ENCODE results near the gene ENG. TPM values are rescaled to one million over a fixed set of nuclear protein-coding genes. Genes with fewer than 3 reads are reported as not detected.

Gene ENG
- total and polyA plus RNA-seq, 2 of the 4 experiments (the other 2 are of a cell fraction): 3.6 to 83.3 TPM

DNA sequence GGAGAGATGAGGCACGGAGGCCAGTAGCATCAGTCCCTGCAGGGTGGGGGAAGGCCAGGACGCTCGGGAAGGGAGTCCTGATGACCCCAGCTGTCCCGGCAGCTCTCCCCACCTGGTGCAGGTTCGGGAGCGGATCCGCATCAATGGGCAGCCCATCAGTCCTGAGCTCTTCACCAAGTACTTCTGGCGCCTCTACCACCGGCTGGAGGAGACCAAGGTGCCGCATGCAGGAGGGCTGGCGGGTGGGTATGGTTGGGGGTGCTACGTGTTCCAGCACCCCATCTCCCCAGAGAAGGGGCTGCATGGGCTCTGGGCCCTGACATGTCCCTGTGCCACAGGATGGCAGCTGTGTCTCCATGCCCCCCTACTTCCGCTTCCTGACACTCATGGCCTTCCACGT lies 47.6 kb downstream of the ENG start:
- 100% methylated on average over 6 of the region's 14 CpGs; no CpG with 5 or more reads in 1 of the 2 experiments for WGBS, 2 experiments (ENCODE audit: extremely low coverage in 2 of 2, insufficient read length in 1 of 2)
- no peak overlapping the region for H2BK120ac ChIP-seq (ENCODE audit: low read depth, low read length)
- no peak overlapping the region for H3K9ac ChIP-seq (ENCODE audit: low read depth, low read length)
- no peaks in the 10 kb centered on the region for H3K9me3 ChIP-seq (ENCODE audit: control insufficient read depth, insufficient read depth, low read length)
- intact Hi-C loops (cut with micrococcal nuclease): no loop called here
- no peak overlapping the region for H2AK9ac ChIP-seq (replicated peaks; ENCODE audit: low read depth, low read length, poor library complexity)
- no peak for ATAC-seq (ENCODE audit: low read depth)
- H2BK5ac ChIP-seq (ENCODE audit: low read depth, low read length, poor library complexity, severe bottlenecking): no peak overlapping the region
- peaks cover 36 to 65% of the 10 kb centered on the region in 2 experiments for H3K79me1 ChIP-seq (ENCODE audit: low read depth in 1 of 2, low read length in 2 of 2)
- in situ Hi-C loops (cut with MboI; ENCODE audit: low sequenced_read_pairs): no loop called here
- no peak overlapping the region for H3K4me2 ChIP-seq (ENCODE audit: low read depth, low read length)
- peaks cover 15% of the 10 kb centered on the region for H3K4me1 ChIP-seq (ENCODE audit: control insufficient read depth, insufficient read depth, low read length)
- peaks cover 44% of the 10 kb centered on the region for H3K36me3 ChIP-seq (ENCODE audit: control insufficient read depth, insufficient read depth, low read length)
- POLR2A ChIA-PET (ENCODE audit: unreplicated experiment): no interaction called here
- dilution Hi-C loops (cut with HindIII; ENCODE audit: low sequenced_read_pairs, unreplicated experiment): no loop called here
- H4K20me1 ChIP-seq (ENCODE audit: insufficient read depth, low read length): peaks cover 8% of the 10 kb centered on the region
- H3K14ac ChIP-seq (replicated peaks; ENCODE audit: low read depth, low read length): no peak overlapping the region
- CTCF ChIA-PET: no interaction called here
- no peak overlapping the region for H4K8ac ChIP-seq (ENCODE audit: low read depth in 2 of 2, low read length in 2 of 2)
- no peak overlapping the region for H4K91ac ChIP-seq (ENCODE audit: insufficient read depth, low read depth, low read length)
- H3K56ac ChIP-seq (ENCODE audit: extremely low read depth, insufficient read depth, low read length): no peak overlapping the region
- H3K4me3 ChIP-seq (ENCODE audit: insufficient read depth, low read depth, low read length): no peak overlapping the region
- H3K23ac ChIP-seq (ENCODE audit: low read depth, low read length): no peak overlapping the region
- no peak overlapping the region for H3K27ac ChIP-seq (ENCODE audit: insufficient read depth, low read length)
- DNase-seq: no peak
- TF ChIP-seq, protein P1, sequence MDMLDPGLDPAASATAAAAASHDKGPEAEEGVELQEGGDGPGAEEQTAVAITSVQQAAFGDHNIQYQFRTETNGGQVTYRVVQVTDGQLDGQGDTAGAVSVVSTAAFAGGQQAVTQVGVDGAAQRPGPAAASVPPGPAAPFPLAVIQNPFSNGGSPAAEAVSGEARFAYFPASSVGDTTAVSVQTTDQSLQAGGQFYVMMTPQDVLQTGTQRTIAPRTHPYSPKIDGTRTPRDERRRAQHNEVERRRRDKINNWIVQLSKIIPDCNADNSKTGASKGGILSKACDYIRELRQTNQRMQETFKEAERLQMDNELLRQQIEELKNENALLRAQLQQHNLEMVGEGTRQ (IDR thresholded peaks at IDR 0.05; ENCODE audit: low read depth, low read length): no peak
- TF ChIP-seq CEBPB (IDR thresholded peaks at IDR 0.05; ENCODE audit: low read depth, low read length) (no peak), MAZ (IDR thresholded peaks at IDR 0.05; ENCODE audit: borderline replicate concordance, low read depth, low read length) (no peak), BHLHE40 (IDR thresholded peaks at IDR 0.05; ENCODE audit: low read depth, low read length) (no peak), MAFK (IDR thresholded peaks at IDR 0.05; ENCODE audit: low read depth, low read length) (no peak), MXI1 (IDR thresholded peaks at IDR 0.05; ENCODE audit: borderline replicate concordance, low read depth, low read length) (no peak), CHD1 (IDR thresholded peaks at IDR 0.05; ENCODE audit: low read depth, low read length) (no peak), SMC3 (IDR thresholded peaks at IDR 0.05; ENCODE audit: low read depth, low read length) (no peak), RAD21 (IDR thresholded peaks at IDR 0.05; ENCODE audit: low read length) (no peak)
- TF ChIP-seq, protein P2, sequence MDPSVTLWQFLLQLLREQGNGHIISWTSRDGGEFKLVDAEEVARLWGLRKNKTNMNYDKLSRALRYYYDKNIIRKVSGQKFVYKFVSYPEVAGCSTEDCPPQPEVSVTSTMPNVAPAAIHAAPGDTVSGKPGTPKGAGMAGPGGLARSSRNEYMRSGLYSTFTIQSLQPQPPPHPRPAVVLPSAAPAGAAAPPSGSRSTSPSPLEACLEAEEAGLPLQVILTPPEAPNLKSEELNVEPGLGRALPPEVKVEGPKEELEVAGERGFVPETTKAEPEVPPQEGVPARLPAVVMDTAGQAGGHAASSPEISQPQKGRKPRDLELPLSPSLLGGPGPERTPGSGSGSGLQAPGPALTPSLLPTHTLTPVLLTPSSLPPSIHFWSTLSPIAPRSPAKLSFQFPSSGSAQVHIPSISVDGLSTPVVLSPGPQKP (IDR thresholded peaks at IDR 0.05; ENCODE audit: borderline replicate concordance, low read depth, low read length): no peak
- no peak overlapping the region for H3K4ac ChIP-seq (ENCODE audit: low read depth, low read length)
- no peak overlapping the region for H2AFZ ChIP-seq (replicated peaks; ENCODE audit: low read length, poor library complexity)
- no peak overlapping the region for H4K5ac ChIP-seq (ENCODE audit: low read depth, low read length)
- no peak overlapping the region for H2AK5ac ChIP-seq (ENCODE audit: low read depth, low read length)
- H2BK20ac ChIP-seq (ENCODE audit: low read depth, low read length): no peak overlapping the region
- BruUV-seq (replicated peaks): no TSS peak
- no peak overlapping the region for H2BK15ac ChIP-seq (ENCODE audit: low read depth, low read length)
- peaks cover 11% of the 10 kb centered on the region; the same call in 1 of the 2 replicates for H3K9me1 ChIP-seq (ENCODE audit: insufficient read depth, low read length)
- H3K18ac ChIP-seq (ENCODE audit: low read depth, low read length): no peak overlapping the region
- no peaks in the 10 kb centered on the region for H3K27me3 ChIP-seq (ENCODE audit: control insufficient read depth, insufficient read depth, low read length)
